SK-N-SH (cell line): ENCODE measurements around the gene UBE4B.

Source experiments
- CTCF ChIP-seq: fragments of 200-600 bp; sonication (generic); IDR thresholded peaks from 2 replicates; pipeline ENCODE4 v1.6.1; 2017; ENCODE audit warnings: antibody characterized with exemption, mild to moderate bottlenecking, moderate library complexity
- EP300 ChIP-seq, 2 experiments: IDR thresholded peaks; 2 replicates each; pipeline versions ENCODE4 v1.4.0 to v1.6.1; 2012; ENCODE audit warnings: borderline replicate concordance in 1 of 2, low read depth in 1 of 2, low read length in 1 of 2
- EZH2phosphoT487 ChIP-seq: fragments of 200-600 bp; sonication (generic); IDR thresholded peaks from 2 replicates; pipeline ENCODE4 v1.6.1; 2017; ENCODE audit warnings: low read depth, mixed run types, mild to moderate bottlenecking, antibody characterized with exemption, moderate library complexity, borderline replicate concordance
- MAX ChIP-seq: IDR thresholded peaks from 2 replicates; pipeline ENCODE4 v1.4.0; 2012; ENCODE audit warnings: low read depth
- PBX3 ChIP-seq: IDR thresholded peaks from 2 replicates; pipeline ENCODE4; 2012
- POLR2AphosphoS5 ChIP-seq: IDR thresholded peaks from 2 replicates; pipeline ENCODE4 v1.6.1; 2012; ENCODE audit warnings: low read depth, low read length
- SIN3A ChIP-seq: IDR thresholded peaks from 2 replicates; pipeline ENCODE4 v1.6.1; 2012; ENCODE audit warnings: low read depth, mild to moderate bottlenecking, low read length, moderate library complexity, borderline replicate concordance

GRCh38 chr1:10059342-10059718 is 26.6 kb downstream of the UBE4B start:
- TF ChIP-seq CTCF = no peak
- TF ChIP-seq SIN3A = no peak
- no peak for TF ChIP-seq POLR2AphosphoS5
- no peak for TF ChIP-seq PBX3
- no peak for TF ChIP-seq MAX
- TF ChIP-seq EP300 (IDR thresholded peaks at IDR 0.05; ENCODE audit: borderline replicate concordance in 1 of 2, low read depth in 1 of 2, low read length in 1 of 2) = no peak
- TF ChIP-seq EZH2phosphoT487 = no peak
